ENCODE data around the gene SH3RF1. TPM values are rescaled to one million over a fixed set of nuclear protein-coding genes. Genes with fewer than 3 reads are reported as not detected.

SH3RF1 gene
- total RNA-seq, 2 donors from 2014 or later: 37.6 to 68.8 TPM

GRCh38 chr4:169256101-169256612 lies 14.6 kb downstream of the SH3RF1 start:
- no peaks in the 10 kb centered on the region for H3K9me3 Mint-ChIP-seq
- Histone ChIP-seq H3K27me3 (ENCODE audit: control insufficient read depth, insufficient read depth, low read length, poor library complexity, severe bottlenecking) (no peaks in the 10 kb centered on the region), H3K9ac (ENCODE audit: extremely low read depth, low read length, poor library complexity, severe bottlenecking) (no peak overlapping the region), H3K27ac (ENCODE audit: low read depth, low read length) (no peak overlapping the region), H3K9me3 (ENCODE audit: control insufficient read depth, low read length) (no peaks in the 10 kb centered on the region), H3K4me3 (ENCODE audit: low read length) (no peak overlapping the region), H3K4me1 (ENCODE audit: control insufficient read depth, insufficient read depth, low read length) (peaks cover 29% of the 10 kb centered on the region), H3K36me3 (ENCODE audit: control insufficient read depth, insufficient read depth, low read length) (no peaks in the 10 kb centered on the region)
- 93% methylated on average over 2 of the region's 3 CpGs; no CpG with 5 or more reads in 1 of the 2 experiments for WGBS, 2 experiments (ENCODE audit: insufficient coverage in 1 of 2, insufficient read length in 1 of 2)
- no peak overlapping the region for H3K4me3 Mint-ChIP-seq
- H3K36me3 Mint-ChIP-seq (ENCODE audit: low read depth): no peaks in the 10 kb centered on the region
- no peak overlapping the region for H3K27ac Mint-ChIP-seq
- no peaks in the 10 kb centered on the region for H3K27me3 Mint-ChIP-seq (ENCODE audit: insufficient read depth)
- peaks cover 65% of the 10 kb centered on the region for H3K4me1 Mint-ChIP-seq
- no peak for TF ChIP-seq CTCF (conservative IDR thresholded peaks at IDR 0.05)
- no peak for DNase-seq

GRCh38 chr4:169254546-169254983 lies 16.2 kb downstream of the SH3RF1 start:
- H3K27ac ChIP-seq (ENCODE audit: low read depth, low read length): no peak overlapping the region
- peak overlapping the region; percentile 34 for H3K27ac Mint-ChIP-seq
- H3K9ac ChIP-seq (ENCODE audit: extremely low read depth, low read length, poor library complexity, severe bottlenecking): no peak overlapping the region
- no peaks in the 10 kb centered on the region for H3K27me3 Mint-ChIP-seq (ENCODE audit: insufficient read depth)
- H3K27me3 ChIP-seq (ENCODE audit: control insufficient read depth, insufficient read depth, low read length, poor library complexity, severe bottlenecking): no peaks in the 10 kb centered on the region
- H3K9me3 ChIP-seq (ENCODE audit: control insufficient read depth, low read length): peaks cover 1% of the 10 kb centered on the region
- 90 to 100% methylated on average over 4 to 5 of the region's 5 CpGs for WGBS, 2 experiments (ENCODE audit: insufficient coverage in 1 of 2, insufficient read length in 1 of 2)
- peaks cover 10% of the 10 kb centered on the region for H3K36me3 ChIP-seq (ENCODE audit: control insufficient read depth, insufficient read depth, low read length)
- no peaks in the 10 kb centered on the region for H3K9me3 Mint-ChIP-seq
- peaks cover 63% of the 10 kb centered on the region for H3K4me1 Mint-ChIP-seq
- no peak for DNase-seq
- H3K4me1 ChIP-seq (ENCODE audit: control insufficient read depth, insufficient read depth, low read length): peaks cover 30% of the 10 kb centered on the region
- peak overlapping the region; percentile 19 for H3K4me3 ChIP-seq (ENCODE audit: low read length)
- no peak overlapping the region for H3K4me3 Mint-ChIP-seq
- TF ChIP-seq CTCF (conservative IDR thresholded peaks at IDR 0.05): no peak
- peaks cover 3% of the 10 kb centered on the region for H3K36me3 Mint-ChIP-seq (ENCODE audit: low read depth)

GRCh38 chr4:169253904-169254303 lies 16.9 kb downstream of the SH3RF1 start:
- Histone ChIP-seq H3K9me3 (ENCODE audit: control insufficient read depth, low read length) (peaks cover 6% of the 10 kb centered on the region), H3K4me1 (ENCODE audit: control insufficient read depth, insufficient read depth, low read length) (peaks cover 27% of the 10 kb centered on the region), H3K4me3 (ENCODE audit: low read length) (peak overlapping the region; percentile 20), H3K9ac (ENCODE audit: extremely low read depth, low read length, poor library complexity, severe bottlenecking) (no peak overlapping the region), H3K27me3 (ENCODE audit: control insufficient read depth, insufficient read depth, low read length, poor library complexity, severe bottlenecking) (no peaks in the 10 kb centered on the region), H3K27ac (ENCODE audit: low read depth, low read length) (no peak overlapping the region), H3K36me3 (ENCODE audit: control insufficient read depth, insufficient read depth, low read length) (peaks cover 14% of the 10 kb centered on the region)
- no peak for DNase-seq
- WGBS, 2 experiments (ENCODE audit: insufficient coverage in 1 of 2, insufficient read length in 1 of 2): 0% methylated on average over 1 of the region's 1 CpG; no CpG with 5 or more reads in 1 of the 2 experiments
- peaks cover 8% of the 10 kb centered on the region for H3K36me3 Mint-ChIP-seq (ENCODE audit: low read depth)
- peaks cover 64% of the 10 kb centered on the region for H3K4me1 Mint-ChIP-seq
- peaks cover under 1% of the 10 kb centered on the region for H3K9me3 Mint-ChIP-seq
- H3K27ac Mint-ChIP-seq: no peak overlapping the region
- H3K27me3 Mint-ChIP-seq (ENCODE audit: insufficient read depth): no peaks in the 10 kb centered on the region
- no peak for TF ChIP-seq CTCF (conservative IDR thresholded peaks at IDR 0.05)
- H3K4me3 Mint-ChIP-seq: no peak overlapping the region

Measured in endodermal cell (in vitro differentiated cells).